IPS-18a (cell line): ENCODE measurements around the gene SYT2.
"Not testable (repeated sequence)": the region's sequence is repeated elsewhere in the genome, so short reads cannot be mapped to it uniquely, and the experiment has no call there.

Experiments used
- H3K27ac ChIP-seq: one replicate; pipeline ENCODE4 v1.5.1; 2013; ENCODE audit warnings: low read length
- H3K27me3 ChIP-seq: one replicate; pipeline ENCODE4 v1.6.1; 2013; ENCODE audit warnings: mild to moderate bottlenecking, low read length; ENCODE audit not compliant: control insufficient read depth, insufficient read depth
- H3K36me3 ChIP-seq: one replicate; pipeline ENCODE4 v1.6.1; 2013; ENCODE audit warnings: low read depth, low read length; ENCODE audit not compliant: control insufficient read depth
- H3K4me1 ChIP-seq: one replicate; pipeline ENCODE4 v1.6.1; 2013; ENCODE audit warnings: low read depth, low read length; ENCODE audit not compliant: control insufficient read depth
- H3K4me3 ChIP-seq: one replicate; pipeline ENCODE4 v1.5.1; 2013; ENCODE audit warnings: low read length
- H3K9ac ChIP-seq: one replicate; pipeline ENCODE4 v1.6.1; 2013; ENCODE audit warnings: mild to moderate bottlenecking, low read length, moderate library complexity
- H3K9me3 ChIP-seq: one replicate; pipeline ENCODE4 v1.6.1; 2013; ENCODE audit warnings: low read depth, low read length; ENCODE audit not compliant: control insufficient read depth

Gene SYT2

GRCh38 chr1:202649553-202650392, 60.5 kb downstream of the SYT2 start:
- H3K4me3 ChIP-seq, result no peak overlapping the region
- no peak overlapping the region for H3K9ac ChIP-seq
- H3K27ac ChIP-seq, result no peak overlapping the region
- H3K9me3 ChIP-seq, result no peaks in the 10 kb centered on the region
- H3K36me3 ChIP-seq, result no peaks in the 10 kb centered on the region
- H3K4me1 ChIP-seq, result peaks cover 4% of the 10 kb centered on the region
- peaks cover 24% of the 10 kb centered on the region for H3K27me3 ChIP-seq

GRCh38 chr1:202648605-202649226, 61.5 kb downstream of the SYT2 start:
- peaks cover 35% of the 10 kb centered on the region for H3K27me3 ChIP-seq
- H3K4me1 ChIP-seq, result peaks cover 4% of the 10 kb centered on the region
- no peaks in the 10 kb centered on the region for H3K9me3 ChIP-seq
- H3K9ac ChIP-seq, result no peak overlapping the region
- H3K27ac ChIP-seq, result no peak overlapping the region
- H3K36me3 ChIP-seq, result no peaks in the 10 kb centered on the region
- H3K4me3 ChIP-seq, result no peak overlapping the region

DNA sequence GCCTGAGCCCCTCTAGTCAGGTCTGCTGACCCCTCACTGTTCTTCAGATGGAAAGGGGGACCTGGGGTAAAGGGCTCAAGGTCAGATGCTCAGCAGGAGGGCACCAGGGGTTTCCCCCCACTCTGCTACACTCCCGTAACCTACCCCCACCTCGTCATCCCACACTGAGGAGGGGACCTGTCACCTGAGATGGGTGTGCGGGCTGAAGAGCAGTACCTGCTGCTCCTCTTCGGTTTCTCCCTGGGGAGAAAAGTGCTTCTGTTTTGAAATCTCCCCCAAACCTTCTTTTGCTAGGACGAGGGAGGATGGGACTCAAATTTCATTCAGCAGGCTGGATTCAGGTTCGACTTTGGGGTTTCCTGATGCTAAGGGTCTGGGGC, 65.2 kb downstream of the SYT2 start:
- peaks cover 60% of the 10 kb centered on the region for H3K27me3 ChIP-seq
- no peak overlapping the region for H3K27ac ChIP-seq
- no peaks in the 10 kb centered on the region for H3K36me3 ChIP-seq
- no peaks in the 10 kb centered on the region for H3K9me3 ChIP-seq
- H3K4me3 ChIP-seq, result peak overlapping the region; percentile 75
- H3K9ac ChIP-seq, result no peak overlapping the region
- peaks cover 4% of the 10 kb centered on the region for H3K4me1 ChIP-seq

GRCh38 chr1:202644219-202645096, 65.8 kb downstream of the SYT2 start:
- Histone ChIP-seq H3K4me3 (peak overlapping the region; percentile 75), H3K9ac (no peak overlapping the region), H3K4me1 (peaks cover 4% of the 10 kb centered on the region), H3K36me3 (no peaks in the 10 kb centered on the region), H3K9me3 (no peaks in the 10 kb centered on the region), H3K27me3 (peaks cover 60% of the 10 kb centered on the region), H3K27ac (no peak overlapping the region)

- H3K4me3 ChIP-seq, result peak overlapping the region; percentile 75
- no peaks in the 10 kb centered on the region for H3K9me3 ChIP-seq
- peaks cover 4% of the 10 kb centered on the region for H3K4me1 ChIP-seq
- no peaks in the 10 kb centered on the region for H3K36me3 ChIP-seq
- no peak overlapping the region for H3K27ac ChIP-seq
- H3K9ac ChIP-seq, result peak overlapping the region; percentile 30
- H3K27me3 ChIP-seq, result peaks cover 60% of the 10 kb centered on the region
Observed at GRCh38 chr1:202643397-202644218, 66.6 kb downstream of the SYT2 start.

GRCh38 chr1:202642619-202643291, 67.5 kb downstream of the SYT2 start:
- Histone ChIP-seq H3K9me3 (no peaks in the 10 kb centered on the region), H3K4me1 (peaks cover 11% of the 10 kb centered on the region), H3K9ac (no peak overlapping the region), H3K4me3 (peak overlapping the region; percentile 75), H3K36me3 (no peaks in the 10 kb centered on the region), H3K27me3 (peaks cover 60% of the 10 kb centered on the region), H3K27ac (no peak overlapping the region)

GRCh38 chr1:202642212-202642611, 68.0 kb downstream of the SYT2 start:
- Histone ChIP-seq H3K4me1 (peaks cover 15% of the 10 kb centered on the region), H3K27me3 (peaks cover 60% of the 10 kb centered on the region), H3K9ac (no peak overlapping the region), H3K4me3 (peak overlapping the region; percentile 75), H3K36me3 (no peaks in the 10 kb centered on the region), H3K9me3 (no peaks in the 10 kb centered on the region), H3K27ac (no peak overlapping the region)

GRCh38 chr1:202639500-202639899, 70.8 kb downstream of the SYT2 start:
- Histone ChIP-seq H3K9ac (no peak overlapping the region), H3K4me1 (peaks cover 10% of the 10 kb centered on the region), H3K4me3 (no peak overlapping the region), H3K9me3 (no peaks in the 10 kb centered on the region), H3K27me3 (peaks cover 33% of the 10 kb centered on the region), H3K27ac (no peak overlapping the region), H3K36me3 (no peaks in the 10 kb centered on the region)

GRCh38 chr1:202638701-202639305, 71.5 kb downstream of the SYT2 start:
- not testable (repeated sequence) for H3K9ac ChIP-seq, H3K36me3 ChIP-seq, H3K4me3 ChIP-seq, H3K27ac ChIP-seq, H3K9me3 ChIP-seq
- H3K4me1 ChIP-seq, result peaks cover 10% of the 10 kb centered on the region
- H3K27me3 ChIP-seq, result peaks cover 26% of the 10 kb centered on the region

GRCh38 chr1:202638019-202638700, 72.1 kb downstream of the SYT2 start:
- H3K27me3 ChIP-seq, result peaks cover 21% of the 10 kb centered on the region
- H3K9me3 ChIP-seq, result no peaks in the 10 kb centered on the region
- H3K36me3 ChIP-seq, result no peaks in the 10 kb centered on the region
- no peak overlapping the region for H3K9ac ChIP-seq
- peaks cover 10% of the 10 kb centered on the region for H3K4me1 ChIP-seq
- H3K4me3 ChIP-seq, result peak overlapping the region; percentile 13
- no peak overlapping the region for H3K27ac ChIP-seq
